ENCODE measurements around the gene TFF1.

Gene TFF1

GRCh38 chr21:42352441-42353095 lies 13.8 kb downstream of the TFF1 start:
- Histone ChIP-seq H3K27me3 (ENCODE audit: insufficient read depth, low read depth, severe bottlenecking) (no peaks in the 10 kb centered on the region), H3K9me3 (ENCODE audit: severe bottlenecking) (peaks cover 22% of the 10 kb centered on the region), H3K36me3 (no peaks in the 10 kb centered on the region), H3K27ac (no peak overlapping the region), H3K4me3 (ENCODE audit: low read depth, low read length) (no peak overlapping the region)
- TF ChIP-seq, protein P1, sequence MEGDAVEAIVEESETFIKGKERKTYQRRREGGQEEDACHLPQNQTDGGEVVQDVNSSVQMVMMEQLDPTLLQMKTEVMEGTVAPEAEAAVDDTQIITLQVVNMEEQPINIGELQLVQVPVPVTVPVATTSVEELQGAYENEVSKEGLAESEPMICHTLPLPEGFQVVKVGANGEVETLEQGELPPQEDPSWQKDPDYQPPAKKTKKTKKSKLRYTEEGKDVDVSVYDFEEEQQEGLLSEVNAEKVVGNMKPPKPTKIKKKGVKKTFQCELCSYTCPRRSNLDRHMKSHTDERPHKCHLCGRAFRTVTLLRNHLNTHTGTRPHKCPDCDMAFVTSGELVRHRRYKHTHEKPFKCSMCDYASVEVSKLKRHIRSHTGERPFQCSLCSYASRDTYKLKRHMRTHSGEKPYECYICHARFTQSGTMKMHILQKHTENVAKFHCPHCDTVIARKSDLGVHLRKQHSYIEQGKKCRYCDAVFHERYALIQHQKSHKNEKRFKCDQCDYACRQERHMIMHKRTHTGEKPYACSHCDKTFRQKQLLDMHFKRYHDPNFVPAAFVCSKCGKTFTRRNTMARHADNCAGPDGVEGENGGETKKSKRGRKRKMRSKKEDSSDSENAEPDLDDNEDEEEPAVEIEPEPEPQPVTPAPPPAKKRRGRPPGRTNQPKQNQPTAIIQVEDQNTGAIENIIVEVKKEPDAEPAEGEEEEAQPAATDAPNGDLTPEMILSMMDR (IDR thresholded peaks at IDR 0.05; ENCODE audit: low read depth, low read length), result no peak
- DNase-seq, result no peak

DNA sequence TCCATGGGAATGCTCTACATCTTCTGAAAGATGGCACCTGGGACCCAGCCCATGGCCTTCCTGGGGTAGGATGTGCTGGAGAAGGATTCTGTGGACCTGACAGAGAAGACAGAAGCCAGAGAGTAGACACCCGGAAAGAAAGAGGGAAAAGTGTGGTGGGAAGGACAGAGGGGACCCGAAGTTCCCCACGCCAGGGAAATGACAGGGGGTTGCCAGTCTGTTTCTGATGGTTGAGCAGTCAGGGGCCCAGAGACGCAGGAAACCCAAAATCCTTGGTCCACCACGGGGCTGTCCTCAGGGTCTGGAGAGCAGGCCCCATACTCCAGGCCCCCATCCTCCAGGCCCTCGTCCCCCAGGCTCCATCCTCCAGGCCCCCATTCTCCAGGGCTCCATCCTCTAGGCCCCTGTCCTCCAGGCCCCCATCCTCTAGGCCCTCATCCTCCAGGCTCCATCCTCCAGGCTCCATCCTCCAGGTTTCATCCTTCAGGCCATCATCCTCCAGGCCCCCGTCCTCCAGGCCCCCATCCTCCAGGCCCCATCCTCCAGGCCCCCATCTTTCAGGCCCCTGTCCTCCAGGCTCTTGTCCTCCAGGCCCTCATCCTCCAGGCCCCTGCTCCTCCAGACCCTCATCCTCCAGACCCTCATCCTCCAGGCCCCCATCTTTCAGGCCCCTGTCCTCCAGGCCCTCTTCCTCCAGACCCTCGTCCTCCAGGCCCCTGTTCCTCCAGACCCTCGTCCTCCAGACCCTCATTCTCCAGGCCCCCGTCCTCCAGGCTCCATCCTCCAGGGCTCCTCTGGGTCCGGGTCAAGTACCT lies 14.5 kb downstream of the TFF1 start:
- H3K9me3 ChIP-seq (ENCODE audit: severe bottlenecking), result peaks cover 19% of the 10 kb centered on the region
- no peak overlapping the region for H3K27ac ChIP-seq
- no peak for DNase-seq
- H3K4me3 ChIP-seq (ENCODE audit: low read depth, low read length), result no peak overlapping the region
- TF ChIP-seq, protein P1 (IDR thresholded peaks at IDR 0.05; ENCODE audit: low read depth, low read length), result no peak
- H3K36me3 ChIP-seq, result no peaks in the 10 kb centered on the region
- H3K27me3 ChIP-seq (ENCODE audit: insufficient read depth, low read depth, severe bottlenecking), result no peaks in the 10 kb centered on the region

- peaks cover 19% of the 10 kb centered on the region for H3K9me3 ChIP-seq (ENCODE audit: severe bottlenecking)
- DNase-seq, result peak; percentile 8
- TF ChIP-seq, protein P1 (IDR thresholded peaks at IDR 0.05; ENCODE audit: low read depth, low read length), result no peak
- H3K27ac ChIP-seq, result no peak within 1 kb of the TSS
- no peak within 1 kb of the TSS for H3K4me3 ChIP-seq (ENCODE audit: low read depth, low read length)
- H3K27me3 ChIP-seq (ENCODE audit: insufficient read depth, low read depth, severe bottlenecking), result no peaks in the 10 kb centered on the region
- H3K36me3 ChIP-seq, result no peaks in the 10 kb centered on the region
Measured at GRCh38 chr21:42350927-42351426, 15.4 kb downstream of the TFF1 start, which contains the start of gene TFF2. Gene TFF2 (minus strand): TSS chr21:42350994. CDS start chr21:42350957, 37 bp downstream.

- TF ChIP-seq, protein P1 (IDR thresholded peaks at IDR 0.05; ENCODE audit: low read depth, low read length), result no peak
Measured at GRCh38 chr21:42350318-42350910, 15.9 kb downstream of the TFF1 start.

GRCh38 chr21:42349420-42350317 lies 16.7 kb downstream of the TFF1 start:
- Histone ChIP-seq H3K4me3 (ENCODE audit: low read depth, low read length) (no peak overlapping the region), H3K36me3 (no peaks in the 10 kb centered on the region), H3K27me3 (ENCODE audit: insufficient read depth, low read depth, severe bottlenecking) (no peaks in the 10 kb centered on the region), H3K9me3 (ENCODE audit: severe bottlenecking) (peaks cover 10% of the 10 kb centered on the region), H3K27ac (no peak overlapping the region)
- TF ChIP-seq, protein P1 (IDR thresholded peaks at IDR 0.05; ENCODE audit: low read depth, low read length), result no peak
- DNase-seq, result peak; percentile 3

More at GRCh38 chr21:42350318-42350910, 15.9 kb downstream of the TFF1 start:
- Histone ChIP-seq H3K9me3 (ENCODE audit: severe bottlenecking) (peaks cover 16% of the 10 kb centered on the region), H3K27ac (no peak overlapping the region), H3K27me3 (ENCODE audit: insufficient read depth, low read depth, severe bottlenecking) (no peaks in the 10 kb centered on the region), H3K4me3 (ENCODE audit: low read depth, low read length) (no peak overlapping the region), H3K36me3 (no peaks in the 10 kb centered on the region)
- DNase-seq, result peak; percentile 3

Data from WERI-Rb-1 (cell line).